Fibroblast of the conjunctiva (primary cell): ENCODE measurements around the gene CYP1A2.

ENCODE experiments used
- DNase-seq: peaks from one replicate; pipeline ENCODE4 v3.0.0-alpha.2; 2010; ENCODE audit warnings: low read depth

CYP1A2 gene

DNA sequence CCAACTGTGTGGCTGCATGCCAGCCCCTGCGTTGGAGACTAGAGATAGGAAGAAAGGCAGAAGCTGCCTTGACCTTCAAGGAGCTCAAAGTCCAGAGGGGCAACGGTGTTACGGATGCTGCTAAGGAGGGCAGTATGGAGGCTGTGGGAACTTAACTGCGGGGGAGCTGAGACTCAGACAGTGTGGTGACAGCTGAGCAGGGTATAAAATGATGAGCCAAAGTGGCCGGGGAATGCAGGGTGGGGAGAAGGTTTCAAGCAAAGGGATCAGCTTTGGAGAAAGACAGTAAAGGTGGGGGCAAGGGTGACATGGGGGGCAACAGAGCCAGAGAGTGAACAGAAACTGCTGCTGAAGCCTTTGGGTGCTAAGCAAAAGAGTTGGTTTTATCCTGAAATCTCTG, 6.2 kb upstream of the CYP1A2 start:
- DNase-seq, result no peak

DNA sequence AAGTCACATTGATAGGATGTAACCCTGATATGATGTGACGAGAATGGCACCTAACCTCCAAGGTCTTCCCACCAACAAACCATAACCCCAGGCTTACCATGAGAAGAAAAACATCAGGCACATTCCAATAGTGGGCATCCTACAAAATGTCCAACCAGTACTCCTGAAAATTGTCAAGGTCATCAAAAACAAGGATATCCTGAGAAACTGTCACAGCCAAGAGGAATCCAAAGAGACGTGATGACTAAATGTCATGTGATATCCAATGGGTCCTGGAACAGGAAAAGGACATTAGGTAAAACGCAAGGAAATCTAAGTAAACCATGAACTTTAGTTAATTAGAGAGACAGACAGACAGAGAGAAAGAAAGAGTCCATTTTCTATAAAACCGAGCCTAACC, 2.3 kb upstream of the CYP1A2 start:
- DNase-seq, result no peak

DNA sequence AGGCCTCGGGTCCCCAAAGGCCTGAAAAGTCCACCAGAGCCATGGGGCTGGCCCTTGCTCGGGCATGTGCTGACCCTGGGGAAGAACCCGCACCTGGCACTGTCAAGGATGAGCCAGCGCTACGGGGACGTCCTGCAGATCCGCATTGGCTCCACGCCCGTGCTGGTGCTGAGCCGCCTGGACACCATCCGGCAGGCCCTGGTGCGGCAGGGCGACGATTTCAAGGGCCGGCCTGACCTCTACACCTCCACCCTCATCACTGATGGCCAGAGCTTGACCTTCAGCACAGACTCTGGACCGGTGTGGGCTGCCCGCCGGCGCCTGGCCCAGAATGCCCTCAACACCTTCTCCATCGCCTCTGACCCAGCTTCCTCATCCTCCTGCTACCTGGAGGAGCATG, 1.2 kb downstream of the CYP1A2 start:
- DNase-seq, result no peak

DNA sequence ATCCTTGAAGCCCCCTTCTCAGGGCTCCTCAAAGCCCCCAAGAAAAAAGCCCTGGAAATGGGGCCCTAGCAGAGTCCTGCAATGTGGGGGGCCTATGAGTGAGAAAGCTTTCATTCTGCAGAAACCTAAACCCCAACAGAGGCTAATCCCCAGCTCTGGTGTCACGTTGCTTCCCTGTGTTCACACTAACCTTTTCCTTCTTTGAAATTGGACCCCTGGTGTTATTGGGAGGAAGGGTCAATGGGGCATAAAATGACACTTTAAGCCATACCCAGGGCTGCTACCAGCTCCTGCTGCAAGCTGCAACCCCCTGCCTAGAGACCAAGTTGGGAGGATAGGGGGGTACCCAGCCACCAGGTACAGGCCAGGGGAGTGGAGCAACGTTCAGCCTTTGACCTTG, 2.1 kb downstream of the CYP1A2 start:
- DNase-seq, result no peak

DNA sequence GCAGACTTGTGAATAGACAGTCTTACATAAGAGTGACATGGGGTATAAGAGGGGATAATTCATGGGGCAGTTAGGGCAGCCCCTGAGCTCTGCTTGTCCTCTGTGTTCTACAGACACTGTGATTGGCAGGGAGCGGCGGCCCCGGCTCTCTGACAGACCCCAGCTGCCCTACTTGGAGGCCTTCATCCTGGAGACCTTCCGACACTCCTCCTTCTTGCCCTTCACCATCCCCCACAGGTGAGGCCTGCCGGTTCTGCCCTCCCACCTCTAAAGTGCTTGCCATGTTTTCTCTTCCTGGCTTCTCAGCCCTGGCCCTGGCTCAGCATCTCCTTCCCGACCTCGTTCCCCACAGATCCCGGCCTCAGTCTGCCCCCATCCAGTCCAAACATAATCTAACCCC, 3.4 kb downstream of the CYP1A2 start:
- no peak for DNase-seq

DNA sequence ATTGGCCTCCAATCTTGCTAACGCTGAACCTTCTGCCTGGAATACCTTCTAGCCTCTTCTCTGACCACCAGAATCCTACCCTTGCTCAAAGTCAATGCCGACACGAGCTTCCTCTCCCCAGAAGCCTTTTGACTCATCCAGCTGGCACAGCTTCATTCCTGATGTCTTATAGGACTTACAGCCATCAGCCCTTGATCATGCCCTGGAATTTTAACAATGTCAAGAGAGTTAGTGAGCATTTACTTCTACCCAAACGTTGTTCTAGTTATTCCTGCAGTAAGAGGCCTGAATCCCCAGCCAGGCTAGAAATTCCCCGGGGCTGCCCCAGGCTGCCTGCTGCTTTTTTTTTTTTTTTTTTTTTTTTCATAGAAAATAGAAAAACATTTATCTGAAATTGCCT, 3.9 kb downstream of the CYP1A2 start:
- DNase-seq, result no peak

DNA sequence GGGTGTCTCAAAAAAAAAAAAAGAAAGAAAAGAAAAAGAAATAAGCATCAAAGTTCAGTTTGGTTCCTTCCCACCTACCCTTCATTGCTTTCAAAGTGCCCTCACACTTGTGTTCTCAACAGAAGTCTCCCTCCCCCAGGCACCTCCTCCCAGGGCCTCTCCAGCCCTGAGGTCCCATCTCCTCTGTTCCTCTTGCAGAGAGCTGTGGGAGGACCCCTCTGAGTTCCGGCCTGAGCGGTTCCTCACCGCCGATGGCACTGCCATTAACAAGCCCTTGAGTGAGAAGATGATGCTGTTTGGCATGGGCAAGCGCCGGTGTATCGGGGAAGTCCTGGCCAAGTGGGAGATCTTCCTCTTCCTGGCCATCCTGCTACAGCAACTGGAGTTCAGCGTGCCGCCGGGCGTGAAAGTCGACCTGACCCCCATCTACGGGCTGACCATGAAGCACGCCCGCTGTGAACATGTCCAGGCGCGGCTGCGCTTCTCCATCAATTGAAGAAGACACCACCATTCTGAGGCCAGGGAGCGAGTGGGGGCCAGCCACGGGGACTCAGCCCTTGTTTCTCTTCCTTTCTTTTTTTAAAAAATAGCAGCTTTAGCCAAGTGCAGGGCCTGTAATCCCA, 6.1 kb downstream of the CYP1A2 start:
- no peak for DNase-seq

DNA sequence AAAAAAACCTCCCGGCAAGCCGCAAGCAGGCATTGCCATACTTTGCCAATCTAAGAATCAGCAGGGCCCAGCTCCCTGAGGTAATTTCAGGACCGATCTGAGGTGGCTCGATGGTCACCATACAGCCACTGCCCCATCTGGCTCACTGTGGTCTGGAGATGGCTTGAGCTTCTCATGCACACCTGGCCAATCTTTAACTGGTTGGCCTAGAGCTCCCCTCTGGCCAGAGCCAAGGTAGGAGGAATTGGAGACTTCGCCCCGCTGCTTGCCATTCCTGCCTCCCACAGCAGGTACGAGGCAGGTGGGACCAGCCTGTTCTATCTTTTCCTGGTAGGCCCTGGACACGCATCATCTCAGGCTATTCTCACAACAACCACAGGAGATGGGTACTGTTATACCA, 10.1 kb downstream of the CYP1A2 start:
- no peak for DNase-seq

DNA sequence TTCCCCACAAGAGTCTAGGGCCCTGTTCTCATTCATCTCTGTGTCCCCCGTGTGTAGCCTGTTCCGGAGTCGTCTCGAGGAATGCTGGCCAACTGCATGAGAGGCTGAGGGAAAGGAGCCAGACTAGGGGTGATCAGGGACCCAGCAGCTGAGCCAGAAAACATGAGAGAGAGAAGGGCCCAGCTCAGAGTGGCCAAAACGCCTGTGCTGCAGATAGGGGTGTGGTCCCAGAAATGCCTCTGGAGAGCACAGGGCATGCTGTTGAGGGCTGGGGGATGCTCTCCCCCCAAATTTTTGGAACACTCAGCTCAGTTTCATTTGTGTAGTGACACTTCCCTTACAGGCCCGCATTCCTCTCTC, 14.1 kb downstream of the CYP1A2 start:
- DNase-seq, result no peak

DNA sequence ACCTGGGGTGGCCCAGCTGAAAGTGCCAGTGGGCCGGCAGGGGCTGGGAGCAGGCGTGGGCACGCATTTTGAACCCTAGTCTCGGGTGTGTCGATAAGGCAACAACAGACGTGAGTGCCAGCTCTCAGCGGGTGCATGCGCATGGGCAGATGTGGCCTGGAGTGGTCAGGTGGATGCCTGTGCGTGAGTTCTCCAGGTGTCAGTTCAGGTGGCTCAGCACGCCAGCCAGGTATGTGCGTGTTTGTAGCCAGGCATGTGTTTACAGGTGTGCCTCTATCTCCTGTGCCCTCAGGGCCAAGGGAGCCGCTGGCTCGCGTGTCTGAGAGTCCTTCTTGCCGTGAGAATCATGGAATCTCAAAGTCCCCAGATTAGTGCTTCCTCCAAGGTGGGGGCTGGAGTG, 14.8 kb downstream of the CYP1A2 start:
- no peak for DNase-seq

DNA sequence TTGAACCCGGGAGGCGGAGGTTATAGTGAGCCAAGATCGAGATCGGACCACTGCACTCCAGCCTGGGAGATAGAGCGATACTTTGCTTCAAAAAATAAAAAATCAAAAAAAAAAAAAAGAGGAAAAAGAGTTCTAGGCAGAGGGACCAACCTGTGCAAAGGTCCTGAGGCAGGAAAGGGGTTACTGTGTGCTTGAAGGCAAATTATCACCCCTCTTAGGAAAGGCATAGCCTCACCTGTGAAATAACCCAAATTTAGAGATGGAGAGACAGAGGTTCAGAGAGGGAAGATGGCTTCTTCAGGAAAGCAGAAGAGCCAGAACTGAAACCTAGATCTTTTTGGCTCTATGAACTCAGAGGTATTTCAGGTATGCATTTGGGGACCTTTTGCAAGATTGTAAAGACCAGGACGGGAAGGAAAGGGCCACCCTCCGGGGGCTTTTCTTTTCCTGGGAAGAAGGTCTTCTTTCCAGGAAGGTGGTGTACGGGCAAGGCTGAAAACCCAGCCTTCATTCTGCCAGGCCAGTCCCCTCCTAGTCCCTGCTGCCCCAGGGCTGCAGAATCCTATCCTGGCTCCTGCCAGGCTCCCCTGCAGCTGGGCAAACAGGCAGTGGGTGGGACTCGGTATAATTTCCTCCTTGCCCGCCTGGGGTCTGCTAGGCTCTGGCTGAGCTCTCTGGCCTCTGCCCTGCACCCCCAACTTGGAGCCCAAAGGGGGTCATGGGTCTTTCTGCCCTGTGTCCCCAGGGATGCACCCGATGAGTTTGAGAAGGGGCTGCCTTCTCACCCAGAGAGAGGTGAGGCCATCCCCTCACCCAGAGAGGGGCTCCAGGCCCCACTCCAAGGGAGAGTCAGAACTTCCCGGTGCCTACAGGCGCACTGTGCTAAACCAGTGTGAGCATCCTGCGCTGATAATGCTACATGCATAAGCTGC, 18.8 kb downstream of the CYP1A2 start:
- no peak for DNase-seq

DNA sequence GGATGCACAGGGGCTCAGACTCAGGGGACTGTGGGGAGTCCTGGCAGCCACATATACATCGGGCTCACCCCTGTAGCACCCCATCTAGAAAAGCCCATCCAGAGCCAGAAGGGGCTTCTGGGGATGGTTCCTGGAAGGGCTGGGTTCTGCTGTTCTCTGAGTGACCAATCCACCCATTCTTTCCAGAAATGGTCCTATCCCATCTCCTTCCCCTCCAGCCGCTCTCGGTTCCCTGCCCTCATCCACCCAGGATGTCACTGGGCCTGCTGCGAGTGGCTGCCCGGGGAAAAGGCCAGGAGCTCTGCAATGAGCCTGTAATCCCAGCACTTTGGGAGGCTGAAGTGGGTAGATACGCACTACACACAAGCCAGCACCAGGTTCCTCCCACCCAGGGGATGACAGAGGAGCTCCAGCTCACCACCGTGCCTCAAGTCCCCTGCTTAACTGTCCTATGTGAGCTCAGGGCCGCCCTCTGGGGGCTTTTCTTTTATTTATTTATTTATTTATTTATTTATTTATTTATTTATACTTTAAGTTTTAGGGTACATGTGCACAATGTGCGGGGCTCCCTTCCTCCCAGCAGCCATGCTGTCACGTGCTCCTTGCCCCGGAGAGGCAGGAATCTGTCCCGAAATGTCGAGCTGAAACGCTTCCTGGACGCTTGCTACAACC, 19.6 kb downstream of the CYP1A2 start:
- DNase-seq, result no peak

DNA sequence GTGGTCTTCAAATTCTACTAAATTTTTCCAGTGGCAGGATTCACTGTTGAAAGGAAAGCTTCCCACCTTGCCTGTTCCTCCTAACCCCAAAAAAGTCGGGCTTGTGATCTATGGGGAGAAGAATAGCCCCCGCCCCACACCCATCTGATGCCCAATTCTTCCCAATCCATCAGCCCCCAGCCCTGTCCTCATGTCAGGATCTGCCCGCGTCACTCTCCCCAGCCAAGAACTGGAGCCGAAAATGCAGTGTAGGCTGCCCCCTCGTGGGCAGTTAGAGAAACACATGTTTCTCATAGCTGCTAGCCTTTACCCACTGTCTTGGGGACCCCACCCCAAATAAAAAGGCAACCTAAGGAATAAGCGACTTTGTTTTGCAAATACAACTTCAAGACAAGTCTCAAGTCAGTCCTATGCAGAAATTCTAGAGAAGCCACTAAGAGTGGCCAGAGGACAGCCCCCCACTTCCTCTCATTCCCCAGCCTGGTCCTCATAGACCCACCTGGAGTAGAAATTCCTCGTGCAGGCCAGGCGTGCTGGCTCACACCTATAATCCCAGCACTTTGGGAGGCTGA, 20.2 kb downstream of the CYP1A2 start:
- DNase-seq, result peak; percentile 24

DNA sequence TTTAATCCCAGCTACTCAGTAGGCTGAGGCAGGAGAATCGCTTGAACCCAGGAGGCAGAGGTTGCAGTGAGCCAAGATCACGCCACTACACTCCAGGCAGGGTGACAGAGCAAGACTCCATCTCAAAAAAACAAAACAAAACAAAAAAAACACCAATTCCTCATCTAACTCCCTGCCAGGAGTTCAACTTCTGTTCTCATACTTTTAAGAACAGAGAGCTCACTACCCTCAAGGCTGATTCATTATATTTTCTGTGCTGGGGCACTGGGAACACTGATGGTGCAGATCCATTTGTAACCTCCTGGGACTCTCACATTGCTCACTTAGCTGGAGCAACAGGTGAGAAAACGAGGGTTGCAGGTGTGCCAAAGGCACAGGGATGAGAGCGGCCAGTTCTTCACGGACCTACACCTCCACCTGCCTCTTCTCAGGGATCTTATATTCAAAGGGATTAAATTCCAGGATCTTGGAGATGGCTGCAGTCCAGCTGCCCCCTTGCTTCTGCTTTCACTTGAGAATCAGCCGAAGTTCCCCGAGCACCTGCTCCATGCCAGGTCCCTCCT, 20.9 kb downstream of the CYP1A2 start:
- no peak for DNase-seq

DNA sequence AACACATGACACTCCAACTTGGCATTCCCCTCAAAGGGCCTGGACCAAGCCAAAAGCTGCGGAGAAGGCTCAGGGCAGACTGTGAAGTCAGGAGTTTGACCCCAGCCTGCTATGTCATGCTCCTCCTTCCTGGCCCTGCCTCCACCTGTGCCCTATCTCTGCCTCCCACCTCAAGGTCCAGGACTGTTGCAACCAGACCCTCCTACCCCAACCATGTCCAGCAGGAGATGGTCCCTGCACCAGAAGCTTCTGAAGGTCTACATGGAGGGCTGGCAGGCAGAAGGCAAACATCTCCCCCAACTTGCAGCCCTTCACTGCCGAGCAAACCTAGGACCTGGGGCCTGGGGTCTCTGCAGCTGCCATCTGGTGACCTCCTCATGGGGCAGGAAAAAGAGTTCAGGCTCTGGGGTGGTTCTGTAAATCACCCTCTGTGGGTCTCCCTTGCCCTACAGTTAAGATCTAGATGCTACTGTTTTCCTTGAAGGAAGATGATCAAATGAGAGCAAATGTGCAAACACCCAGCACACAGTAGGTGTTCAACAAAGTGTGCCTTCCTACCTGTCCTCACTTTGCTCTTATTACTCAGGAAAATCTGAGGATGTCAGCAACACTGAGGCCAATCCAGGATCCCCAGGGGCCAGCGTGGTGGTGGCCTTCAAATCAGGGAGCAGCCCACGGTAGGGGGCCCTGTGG, 21.7 kb downstream of the CYP1A2 start:
- DNase-seq, result no peak

DNA sequence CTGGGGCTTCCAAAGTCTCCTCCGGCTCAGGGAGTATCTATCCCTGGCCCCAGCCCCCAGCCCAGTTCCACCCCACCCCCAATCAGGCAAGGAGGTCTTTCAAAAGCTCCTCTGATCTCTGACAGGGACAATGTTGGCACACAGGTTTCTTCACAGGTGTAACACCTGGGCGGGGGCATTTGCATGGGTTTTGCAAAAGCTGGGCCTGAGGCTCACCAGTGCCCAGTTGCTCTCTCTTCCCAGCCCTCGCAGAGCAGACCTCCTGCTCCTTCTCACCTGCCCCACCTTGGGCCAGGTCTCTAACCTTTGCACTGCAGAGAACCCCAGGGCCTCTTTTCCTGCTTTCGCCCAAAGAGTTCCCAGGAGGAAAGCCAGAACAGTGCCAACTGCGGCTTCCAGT, 24.7 kb downstream of the CYP1A2 start:
- no peak for DNase-seq

DNA sequence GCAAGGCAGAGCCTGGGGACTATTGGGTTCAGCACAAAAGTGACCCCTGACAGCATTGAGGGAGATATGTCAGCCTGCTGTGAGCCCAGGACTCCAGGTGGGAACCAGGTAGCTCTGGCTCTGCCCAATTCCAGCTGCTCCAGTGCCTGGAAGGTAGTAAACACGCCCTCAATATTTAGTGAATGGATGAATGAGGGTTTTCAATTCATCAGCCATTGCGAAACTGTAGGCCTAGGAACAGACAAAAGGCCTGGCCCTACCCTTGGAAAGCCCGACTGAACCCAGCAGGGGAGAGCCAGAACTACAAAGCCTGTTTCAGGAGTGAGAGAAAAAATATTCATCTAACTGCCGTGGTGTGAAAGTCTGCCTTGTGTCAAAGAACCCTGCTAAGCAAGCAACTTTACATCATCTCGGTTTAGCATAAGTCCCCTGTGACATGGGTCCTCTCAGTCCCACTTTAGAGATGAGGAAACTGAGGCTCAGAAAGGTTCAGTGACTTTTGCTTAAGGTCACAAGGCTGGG, 25.1 kb downstream of the CYP1A2 start:
- no peak for DNase-seq

DNA sequence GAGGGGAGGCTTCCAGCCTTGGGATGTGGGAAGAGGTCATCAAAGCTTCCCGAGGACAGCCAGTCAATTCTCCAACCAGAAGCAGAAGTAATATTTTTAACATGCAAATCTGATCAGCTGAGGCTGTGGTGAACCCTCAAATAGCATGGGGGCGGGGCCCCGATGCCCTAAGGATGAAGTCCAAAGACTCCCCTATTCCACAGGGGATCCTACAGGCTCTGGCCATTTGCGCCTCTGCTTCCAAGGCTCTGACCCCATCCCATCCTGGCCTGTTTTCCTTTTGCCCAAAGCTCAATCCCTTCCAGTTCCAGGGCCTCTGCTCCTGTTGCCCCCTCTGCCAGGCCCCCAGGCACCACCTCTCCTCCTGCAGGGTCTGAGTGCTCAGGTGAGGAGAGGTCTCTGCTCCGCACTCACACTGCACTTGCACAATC, 26.5 kb downstream of the CYP1A2 start:
- DNase-seq, result no peak

DNA sequence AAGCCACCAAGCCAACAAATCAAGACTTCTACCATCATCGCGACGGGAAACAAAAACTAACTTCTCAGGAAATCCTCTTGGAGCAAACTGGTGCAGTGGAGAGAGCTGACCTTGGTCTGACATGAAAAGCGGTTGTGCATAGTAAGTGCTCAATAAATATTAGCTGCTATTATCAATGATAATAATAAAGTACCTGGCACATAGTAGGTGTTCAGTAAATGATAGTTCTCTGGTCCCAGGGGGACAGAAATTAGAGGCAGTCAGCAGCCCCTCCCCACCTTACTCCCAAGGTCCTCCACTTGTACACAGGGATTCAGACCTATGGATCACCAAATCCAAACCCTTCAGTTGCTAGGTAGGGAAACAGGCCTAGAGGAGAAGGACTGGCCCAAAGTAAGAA, 27.2 kb downstream of the CYP1A2 start:
- DNase-seq, result no peak

DNA sequence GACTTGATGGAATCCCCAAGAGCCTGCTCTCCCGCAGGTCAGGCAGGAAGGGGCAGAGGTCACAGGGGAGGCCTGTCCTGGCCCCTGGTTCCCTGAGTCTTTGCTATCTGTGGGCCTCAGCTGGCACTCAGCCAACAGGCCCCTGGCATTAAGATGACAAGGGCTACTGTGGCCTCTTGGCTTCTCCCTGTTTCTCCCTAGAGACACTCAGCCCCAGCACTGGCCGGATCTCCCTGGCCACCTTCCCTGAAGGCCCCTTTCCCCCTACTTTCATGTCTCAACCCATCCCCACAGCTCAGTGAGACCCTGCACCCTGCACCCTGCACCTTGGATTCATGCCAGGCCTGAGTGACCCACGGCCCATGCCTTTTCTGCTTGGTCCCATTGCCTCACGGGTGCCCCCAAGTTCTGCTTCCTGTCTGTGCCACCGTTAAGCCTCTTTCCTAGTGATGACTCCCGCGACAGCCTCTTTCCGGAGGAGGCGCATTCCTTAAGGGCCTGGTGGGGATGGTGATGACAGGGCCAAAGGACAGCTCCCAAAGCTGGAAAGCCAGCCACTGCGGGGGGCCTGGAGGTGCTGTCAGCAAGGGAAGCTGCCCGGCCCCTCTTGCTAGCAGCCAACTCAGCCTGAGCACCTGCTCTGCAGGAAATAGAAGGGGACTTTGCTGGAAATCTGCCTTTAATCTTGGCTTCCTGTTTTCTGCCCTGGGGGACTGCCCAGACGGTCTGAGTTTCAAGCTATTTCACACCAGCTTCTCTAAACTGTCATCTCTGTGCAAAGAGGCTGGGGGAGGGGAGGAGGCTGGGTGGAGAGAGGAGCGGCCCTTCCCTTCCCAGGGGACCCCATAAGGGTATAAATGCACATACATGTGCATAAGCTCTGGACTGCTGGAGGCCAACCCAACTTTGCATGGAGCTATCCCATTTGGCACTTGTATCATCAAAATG, 28.4 kb downstream of the CYP1A2 start:
- DNase-seq, result no peak
